Measurements from ENCODE around the gene AGPAT2. TPM values are rescaled to one million over a fixed set of nuclear protein-coding genes. Genes with fewer than 3 reads are reported as not detected.

AGPAT2 gene
- total RNA-seq, 1 donor from 2014 or later: 16.6 TPM

GRCh38 chr9:136662326-136662655 lies 25.0 kb downstream of the AGPAT2 start:
- TF ChIP-seq, protein P1, sequence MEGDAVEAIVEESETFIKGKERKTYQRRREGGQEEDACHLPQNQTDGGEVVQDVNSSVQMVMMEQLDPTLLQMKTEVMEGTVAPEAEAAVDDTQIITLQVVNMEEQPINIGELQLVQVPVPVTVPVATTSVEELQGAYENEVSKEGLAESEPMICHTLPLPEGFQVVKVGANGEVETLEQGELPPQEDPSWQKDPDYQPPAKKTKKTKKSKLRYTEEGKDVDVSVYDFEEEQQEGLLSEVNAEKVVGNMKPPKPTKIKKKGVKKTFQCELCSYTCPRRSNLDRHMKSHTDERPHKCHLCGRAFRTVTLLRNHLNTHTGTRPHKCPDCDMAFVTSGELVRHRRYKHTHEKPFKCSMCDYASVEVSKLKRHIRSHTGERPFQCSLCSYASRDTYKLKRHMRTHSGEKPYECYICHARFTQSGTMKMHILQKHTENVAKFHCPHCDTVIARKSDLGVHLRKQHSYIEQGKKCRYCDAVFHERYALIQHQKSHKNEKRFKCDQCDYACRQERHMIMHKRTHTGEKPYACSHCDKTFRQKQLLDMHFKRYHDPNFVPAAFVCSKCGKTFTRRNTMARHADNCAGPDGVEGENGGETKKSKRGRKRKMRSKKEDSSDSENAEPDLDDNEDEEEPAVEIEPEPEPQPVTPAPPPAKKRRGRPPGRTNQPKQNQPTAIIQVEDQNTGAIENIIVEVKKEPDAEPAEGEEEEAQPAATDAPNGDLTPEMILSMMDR (IDR thresholded peaks at IDR 0.05): no peak
- ATAC-seq (ENCODE audit: low read depth) (no peak), DNase-seq (no peak)
- Mint-ChIP-seq H3K4me3 (no peak overlapping the region), H3K4me1 (peaks cover 14% of the 10 kb centered on the region), H3K27ac (no peak overlapping the region), H3K9me3 (no peaks in the 10 kb centered on the region), H3K27me3 (peaks cover 26% of the 10 kb centered on the region), H3K36me3 (ENCODE audit: low read depth) (no peaks in the 10 kb centered on the region)
- ChIA-PET CTCF (interaction anchor here (0.8 kb wide), 1 partner anchor 9 kb away, joined by 3 read pairs; no protein-coding TSS in a partner anchor), POLR2A (no interaction called here)
- intact Hi-C loops (cut with micrococcal nuclease): loop anchor here (10.0 kb wide), 1 partner anchor 53 kb away; the partner anchor contains the start of gene DIPK1B

- DNase-seq (peak; percentile 15), ATAC-seq (ENCODE audit: low read depth) (no peak)
- ChIA-PET CTCF (interaction anchor here (0.8 kb wide), 1 partner anchor 10 kb away, joined by 3 read pairs; no protein-coding TSS in a partner anchor), POLR2A (interaction anchor here (0.5 kb wide), 1 partner anchor 9 kb away, joined by 3 read pairs; no protein-coding TSS in a partner anchor)
- TF ChIP-seq, protein P1 (IDR thresholded peaks at IDR 0.05): no peak
- intact Hi-C loops (cut with micrococcal nuclease): loop anchor here (10.0 kb wide), 1 partner anchor 53 kb away; the partner anchor contains the start of gene DIPK1B
- H3K4me1 Mint-ChIP-seq: peaks cover 16% of the 10 kb centered on the region
- peaks cover 28% of the 10 kb centered on the region for H3K27me3 Mint-ChIP-seq
- H3K4me3 Mint-ChIP-seq: no peak overlapping the region
- no peaks in the 10 kb centered on the region for H3K36me3 Mint-ChIP-seq (ENCODE audit: low read depth)
- no peaks in the 10 kb centered on the region for H3K9me3 Mint-ChIP-seq
- H3K27ac Mint-ChIP-seq: no peak overlapping the region
These were observed 25.5 kb downstream of the AGPAT2 start for GRCh38 chr9:136661641-136662325.

DNA sequence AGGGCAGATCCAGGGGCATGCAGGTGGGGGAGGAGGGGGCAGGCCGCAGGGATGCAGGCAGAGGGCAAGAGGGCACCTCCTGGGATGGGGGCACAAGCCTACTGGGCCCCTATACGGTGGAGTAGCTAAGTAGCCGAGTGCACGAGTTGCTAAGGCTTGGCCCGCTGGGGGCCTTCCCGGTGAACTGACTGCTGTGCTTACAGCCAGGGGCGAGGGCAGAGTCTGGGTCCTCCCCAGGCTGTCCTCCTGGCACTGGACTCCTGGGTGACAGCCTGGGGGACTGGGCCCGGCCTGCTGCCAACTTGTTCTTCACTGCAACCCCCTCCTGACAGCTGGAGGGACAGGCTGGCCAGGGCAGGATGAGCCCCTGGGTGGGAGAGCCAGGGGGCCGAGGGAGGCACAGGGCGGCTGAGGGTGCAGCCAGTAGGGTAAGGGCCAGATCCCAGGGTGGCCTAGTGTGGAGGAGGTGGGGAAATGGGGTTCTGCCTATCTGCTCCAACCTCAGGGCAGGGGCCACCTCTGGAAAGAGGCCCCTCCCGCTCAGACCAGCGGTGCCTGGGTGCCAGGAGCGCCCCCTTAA lies 26.2 kb downstream of the AGPAT2 start:
- H3K4me1 Mint-ChIP-seq: peaks cover 19% of the 10 kb centered on the region
- H3K36me3 Mint-ChIP-seq (ENCODE audit: low read depth): no peaks in the 10 kb centered on the region
- H3K4me3 Mint-ChIP-seq: no peak overlapping the region
- ChIA-PET CTCF (no interaction called here), POLR2A (interaction anchor here (0.5 to 1.4 kb wide), 2 partner anchors 8 to 67 kb away, joined by 3 to 4 read pairs; no protein-coding TSS in a partner anchor)
- peak; percentile 14 for DNase-seq
- H3K27ac Mint-ChIP-seq: no peak overlapping the region
- no peaks in the 10 kb centered on the region for H3K9me3 Mint-ChIP-seq
- TF ChIP-seq, protein P1 (IDR thresholded peaks at IDR 0.05): no peak
- peaks cover 30% of the 10 kb centered on the region for H3K27me3 Mint-ChIP-seq
- intact Hi-C loops (cut with micrococcal nuclease): loop anchor here (10.0 kb wide), 1 partner anchor 54 kb away; the partner anchor contains the start of gene DIPK1B
- no peak for ATAC-seq (ENCODE audit: low read depth)

- Mint-ChIP-seq H3K4me3 (no peak overlapping the region), H3K27me3 (peaks cover 33% of the 10 kb centered on the region), H3K36me3 (ENCODE audit: low read depth) (no peaks in the 10 kb centered on the region), H3K9me3 (no peaks in the 10 kb centered on the region), H3K4me1 (peaks cover 28% of the 10 kb centered on the region), H3K27ac (no peak overlapping the region)
- TF ChIP-seq, protein P1 (IDR thresholded peaks at IDR 0.05): no peak
- no peak for ATAC-seq (ENCODE audit: low read depth)
- ChIA-PET CTCF (no interaction called here), POLR2A (interaction anchor here (1.4 kb wide), 1 partner anchor 68 kb away, joined by 4 read pairs; no protein-coding TSS in a partner anchor)
- no peak for DNase-seq
- intact Hi-C loops (cut with micrococcal nuclease): loop anchor here (10.0 kb wide), 1 partner anchor 55 kb away; the partner anchor contains the start of gene DIPK1B
These were observed 27.1 kb downstream of the AGPAT2 start for GRCh38 chr9:136659861-136660784.

All from activated B cell treated with CpG ODN at 0.5 μM for 24 hours (primary cell).